22Rv1 (cell line): Measurements from ENCODE around the gene WNT4.

ENCODE experiments used
- ZFX ChIP-seq: fragments of 450-650 bp; IDR thresholded peaks from 2 replicates; pipeline ENCODE4 v1.6.1; 2017; ENCODE audit warnings: antibody characterized with exemption, borderline replicate concordance
- TF ChIP-seq, protein P1 (sequence below): fragments of 450-650 bp; IDR thresholded peaks from 2 replicates; pipeline ENCODE4 v1.5.1; 2017; ENCODE audit warnings: mild to moderate bottlenecking

GRCh38 chr1:22176258-22176657 lies 33.4 kb upstream of the WNT4 start:
- TF ChIP-seq, protein P1, sequence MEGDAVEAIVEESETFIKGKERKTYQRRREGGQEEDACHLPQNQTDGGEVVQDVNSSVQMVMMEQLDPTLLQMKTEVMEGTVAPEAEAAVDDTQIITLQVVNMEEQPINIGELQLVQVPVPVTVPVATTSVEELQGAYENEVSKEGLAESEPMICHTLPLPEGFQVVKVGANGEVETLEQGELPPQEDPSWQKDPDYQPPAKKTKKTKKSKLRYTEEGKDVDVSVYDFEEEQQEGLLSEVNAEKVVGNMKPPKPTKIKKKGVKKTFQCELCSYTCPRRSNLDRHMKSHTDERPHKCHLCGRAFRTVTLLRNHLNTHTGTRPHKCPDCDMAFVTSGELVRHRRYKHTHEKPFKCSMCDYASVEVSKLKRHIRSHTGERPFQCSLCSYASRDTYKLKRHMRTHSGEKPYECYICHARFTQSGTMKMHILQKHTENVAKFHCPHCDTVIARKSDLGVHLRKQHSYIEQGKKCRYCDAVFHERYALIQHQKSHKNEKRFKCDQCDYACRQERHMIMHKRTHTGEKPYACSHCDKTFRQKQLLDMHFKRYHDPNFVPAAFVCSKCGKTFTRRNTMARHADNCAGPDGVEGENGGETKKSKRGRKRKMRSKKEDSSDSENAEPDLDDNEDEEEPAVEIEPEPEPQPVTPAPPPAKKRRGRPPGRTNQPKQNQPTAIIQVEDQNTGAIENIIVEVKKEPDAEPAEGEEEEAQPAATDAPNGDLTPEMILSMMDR: no peak
- TF ChIP-seq ZFX: no peak
